ENCODE data around the gene TSPAN17. TPM values are rescaled to one million over a fixed set of nuclear protein-coding genes. Genes with fewer than 3 reads are reported as not detected.

TSPAN17 gene
- total and polyA plus RNA-seq, 2 experiments from 2014 or later, result 11.7 to 52.1 TPM

DNA sequence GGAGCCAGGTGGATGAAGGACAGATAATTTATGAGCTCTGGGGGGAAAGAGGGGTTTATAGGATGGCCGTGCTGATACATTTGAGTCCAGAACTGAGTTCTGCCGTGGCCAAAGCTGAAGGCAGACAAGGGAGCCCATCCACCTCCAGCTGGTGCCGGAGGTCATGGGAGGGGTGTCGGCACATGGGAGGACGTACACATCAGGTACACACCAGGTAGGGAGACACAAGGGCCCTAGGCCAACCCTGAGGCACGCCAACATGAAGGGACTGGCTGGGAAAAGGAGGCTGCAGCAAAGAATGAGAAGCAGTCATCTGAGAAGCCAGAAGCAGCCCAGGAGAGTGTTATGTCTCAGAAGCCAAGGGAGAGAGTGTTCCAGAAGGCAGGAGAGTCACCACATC, 35.3 kb upstream of the TSPAN17 start:
- H3K36me3 Mint-ChIP-seq (ENCODE audit: low read depth), result no peaks in the 10 kb centered on the region
- H3K27me3 Mint-ChIP-seq (ENCODE audit: insufficient read depth, low read depth, poor library complexity), result peaks cover 21% of the 10 kb centered on the region
- H3K9me3 Mint-ChIP-seq, result no peaks in the 10 kb centered on the region
- Histone ChIP-seq H3K27ac (ENCODE audit: low read depth) (no peak overlapping the region), H2AFZ (no peak overlapping the region), H4K20me1 (replicated peaks; ENCODE audit: insufficient read depth) (0 out of 2 replicates have a peak, but pooled peaks cover 10% of the 10 kb centered on the region), H3K36me3 (ENCODE audit: insufficient read depth) (no peaks in the 10 kb centered on the region), H3K4me3 (no peak overlapping the region), H3K9me2 (ENCODE audit: insufficient read depth) (no peaks in the 10 kb centered on the region), H3F3A (replicated peaks; ENCODE audit: low read depth) (0 out of 2 replicates have a peak, but pooled peaks cover 11% of the 10 kb centered on the region), H3K4me2 (0 out of 2 replicates have a peak overlapping the region, but pooled peaks have one; percentile 33), H3K79me2 (replicated peaks; ENCODE audit: insufficient read depth) (no peaks in the 10 kb centered on the region), H3K27me3 (ENCODE audit: insufficient read depth) (peaks cover 5% of the 10 kb centered on the region), H3K4me1 (ENCODE audit: insufficient read depth) (peaks cover 7% of the 10 kb centered on the region; the same call in 1 of the 2 replicates)
- no peak for DNase-seq (ENCODE audit: low spot score)
- H3K4me1 Mint-ChIP-seq, result peaks cover 25% of the 10 kb centered on the region
- H3K4me3 Mint-ChIP-seq, result no peak overlapping the region; the same call in 2 of the 3 replicates
- no peak for TF ChIP-seq STAT1 (IDR thresholded peaks at IDR 0.05; ENCODE audit: unreplicated experiment)
- TF ChIP-seq ZNF114 (CRISPR knock-in tag; IDR thresholded peaks at IDR 0.05), result no peak
- TF ChIP-seq EZH2phosphoT487 (IDR thresholded peaks at IDR 0.05; ENCODE audit: unreplicated experiment), result no peak
- TF ChIP-seq, protein P1, sequence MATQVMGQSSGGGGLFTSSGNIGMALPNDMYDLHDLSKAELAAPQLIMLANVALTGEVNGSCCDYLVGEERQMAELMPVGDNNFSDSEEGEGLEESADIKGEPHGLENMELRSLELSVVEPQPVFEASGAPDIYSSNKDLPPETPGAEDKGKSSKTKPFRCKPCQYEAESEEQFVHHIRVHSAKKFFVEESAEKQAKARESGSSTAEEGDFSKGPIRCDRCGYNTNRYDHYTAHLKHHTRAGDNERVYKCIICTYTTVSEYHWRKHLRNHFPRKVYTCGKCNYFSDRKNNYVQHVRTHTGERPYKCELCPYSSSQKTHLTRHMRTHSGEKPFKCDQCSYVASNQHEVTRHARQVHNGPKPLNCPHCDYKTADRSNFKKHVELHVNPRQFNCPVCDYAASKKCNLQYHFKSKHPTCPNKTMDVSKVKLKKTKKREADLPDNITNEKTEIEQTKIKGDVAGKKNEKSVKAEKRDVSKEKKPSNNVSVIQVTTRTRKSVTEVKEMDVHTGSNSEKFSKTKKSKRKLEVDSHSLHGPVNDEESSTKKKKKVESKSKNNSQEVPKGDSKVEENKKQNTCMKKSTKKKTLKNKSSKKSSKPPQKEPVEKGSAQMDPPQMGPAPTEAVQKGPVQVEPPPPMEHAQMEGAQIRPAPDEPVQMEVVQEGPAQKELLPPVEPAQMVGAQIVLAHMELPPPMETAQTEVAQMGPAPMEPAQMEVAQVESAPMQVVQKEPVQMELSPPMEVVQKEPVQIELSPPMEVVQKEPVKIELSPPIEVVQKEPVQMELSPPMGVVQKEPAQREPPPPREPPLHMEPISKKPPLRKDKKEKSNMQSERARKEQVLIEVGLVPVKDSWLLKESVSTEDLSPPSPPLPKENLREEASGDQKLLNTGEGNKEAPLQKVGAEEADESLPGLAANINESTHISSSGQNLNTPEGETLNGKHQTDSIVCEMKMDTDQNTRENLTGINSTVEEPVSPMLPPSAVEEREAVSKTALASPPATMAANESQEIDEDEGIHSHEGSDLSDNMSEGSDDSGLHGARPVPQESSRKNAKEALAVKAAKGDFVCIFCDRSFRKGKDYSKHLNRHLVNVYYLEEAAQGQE (IDR thresholded peaks at IDR 0.05; ENCODE audit: unreplicated experiment), result no peak
- TF ChIP-seq, protein P2, sequence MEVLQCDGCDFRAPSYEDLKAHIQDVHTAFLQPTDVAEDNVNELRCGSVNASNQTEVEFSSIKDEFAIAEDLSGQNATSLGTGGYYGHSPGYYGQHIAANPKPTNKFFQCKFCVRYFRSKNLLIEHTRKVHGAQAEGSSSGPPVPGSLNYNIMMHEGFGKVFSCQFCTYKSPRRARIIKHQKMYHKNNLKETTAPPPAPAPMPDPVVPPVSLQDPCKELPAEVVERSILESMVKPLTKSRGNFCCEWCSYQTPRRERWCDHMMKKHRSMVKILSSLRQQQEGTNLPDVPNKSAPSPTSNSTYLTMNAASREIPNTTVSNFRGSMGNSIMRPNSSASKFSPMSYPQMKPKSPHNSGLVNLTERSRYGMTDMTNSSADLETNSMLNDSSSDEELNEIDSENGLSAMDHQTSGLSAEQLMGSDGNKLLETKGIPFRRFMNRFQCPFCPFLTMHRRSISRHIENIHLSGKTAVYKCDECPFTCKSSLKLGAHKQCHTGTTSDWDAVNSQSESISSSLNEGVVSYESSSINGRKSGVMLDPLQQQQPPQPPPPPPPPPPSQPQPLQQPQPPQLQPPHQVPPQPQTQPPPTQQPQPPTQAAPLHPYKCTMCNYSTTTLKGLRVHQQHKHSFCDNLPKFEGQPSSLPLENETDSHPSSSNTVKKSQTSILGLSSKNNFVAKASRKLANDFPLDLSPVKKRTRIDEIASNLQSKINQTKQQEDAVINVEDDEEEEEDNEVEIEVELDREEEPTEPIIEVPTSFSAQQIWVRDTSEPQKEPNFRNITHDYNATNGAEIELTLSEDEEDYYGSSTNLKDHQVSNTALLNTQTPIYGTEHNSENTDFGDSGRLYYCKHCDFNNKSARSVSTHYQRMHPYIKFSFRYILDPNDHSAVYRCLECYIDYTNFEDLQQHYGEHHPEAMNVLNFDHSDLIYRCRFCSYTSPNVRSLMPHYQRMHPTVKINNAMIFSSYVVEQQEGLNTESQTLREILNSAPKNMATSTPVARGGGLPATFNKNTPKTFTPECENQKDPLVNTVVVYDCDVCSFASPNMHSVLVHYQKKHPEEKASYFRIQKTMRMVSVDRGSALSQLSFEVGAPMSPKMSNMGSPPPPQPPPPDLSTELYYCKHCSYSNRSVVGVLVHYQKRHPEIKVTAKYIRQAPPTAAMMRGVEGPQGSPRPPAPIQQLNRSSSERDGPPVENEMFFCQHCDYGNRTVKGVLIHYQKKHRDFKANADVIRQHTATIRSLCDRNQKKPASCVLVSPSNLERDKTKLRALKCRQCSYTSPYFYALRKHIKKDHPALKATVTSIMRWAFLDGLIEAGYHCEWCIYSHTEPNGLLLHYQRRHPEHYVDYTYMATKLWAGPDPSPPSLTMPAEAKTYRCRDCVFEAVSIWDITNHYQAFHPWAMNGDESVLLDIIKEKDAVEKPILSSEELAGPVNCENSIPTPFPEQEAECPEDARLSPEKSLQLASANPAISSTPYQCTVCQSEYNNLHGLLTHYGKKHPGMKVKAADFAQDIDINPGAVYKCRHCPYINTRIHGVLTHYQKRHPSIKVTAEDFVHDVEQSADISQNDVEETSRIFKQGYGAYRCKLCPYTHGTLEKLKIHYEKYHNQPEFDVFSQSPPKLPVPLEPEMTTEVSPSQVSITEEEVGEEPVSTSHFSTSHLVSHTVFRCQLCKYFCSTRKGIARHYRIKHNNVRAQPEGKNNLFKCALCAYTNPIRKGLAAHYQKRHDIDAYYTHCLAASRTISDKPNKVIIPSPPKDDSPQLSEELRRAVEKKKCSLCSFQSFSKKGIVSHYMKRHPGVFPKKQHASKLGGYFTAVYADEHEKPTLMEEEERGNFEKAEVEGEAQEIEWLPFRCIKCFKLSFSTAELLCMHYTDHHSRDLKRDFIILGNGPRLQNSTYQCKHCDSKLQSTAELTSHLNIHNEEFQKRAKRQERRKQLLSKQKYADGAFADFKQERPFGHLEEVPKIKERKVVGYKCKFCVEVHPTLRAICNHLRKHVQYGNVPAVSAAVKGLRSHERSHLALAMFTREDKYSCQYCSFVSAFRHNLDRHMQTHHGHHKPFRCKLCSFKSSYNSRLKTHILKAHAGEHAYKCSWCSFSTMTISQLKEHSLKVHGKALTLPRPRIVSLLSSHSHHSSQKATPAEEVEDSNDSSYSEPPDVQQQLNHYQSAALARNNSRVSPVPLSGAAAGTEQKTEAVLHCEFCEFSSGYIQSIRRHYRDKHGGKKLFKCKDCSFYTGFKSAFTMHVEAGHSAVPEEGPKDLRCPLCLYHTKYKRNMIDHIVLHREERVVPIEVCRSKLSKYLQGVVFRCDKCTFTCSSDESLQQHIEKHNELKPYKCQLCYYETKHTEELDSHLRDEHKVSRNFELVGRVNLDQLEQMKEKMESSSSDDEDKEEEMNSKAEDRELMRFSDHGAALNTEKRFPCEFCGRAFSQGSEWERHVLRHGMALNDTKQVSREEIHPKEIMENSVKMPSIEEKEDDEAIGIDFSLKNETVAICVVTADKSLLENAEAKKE (CRISPR knock-in tag; IDR thresholded peaks at IDR 0.05), result no peak
- no peak for TF ChIP-seq POLR2AphosphoS5 (IDR thresholded peaks at IDR 0.05; ENCODE audit: low read depth)
- TF ChIP-seq JUNB (IDR thresholded peaks at IDR 0.05; ENCODE audit: unreplicated experiment), result no peak
- no peak for TF ChIP-seq ZNF331 (CRISPR knock-in tag; IDR thresholded peaks at IDR 0.05; ENCODE audit: low read depth)
- TF ChIP-seq, protein P3, sequence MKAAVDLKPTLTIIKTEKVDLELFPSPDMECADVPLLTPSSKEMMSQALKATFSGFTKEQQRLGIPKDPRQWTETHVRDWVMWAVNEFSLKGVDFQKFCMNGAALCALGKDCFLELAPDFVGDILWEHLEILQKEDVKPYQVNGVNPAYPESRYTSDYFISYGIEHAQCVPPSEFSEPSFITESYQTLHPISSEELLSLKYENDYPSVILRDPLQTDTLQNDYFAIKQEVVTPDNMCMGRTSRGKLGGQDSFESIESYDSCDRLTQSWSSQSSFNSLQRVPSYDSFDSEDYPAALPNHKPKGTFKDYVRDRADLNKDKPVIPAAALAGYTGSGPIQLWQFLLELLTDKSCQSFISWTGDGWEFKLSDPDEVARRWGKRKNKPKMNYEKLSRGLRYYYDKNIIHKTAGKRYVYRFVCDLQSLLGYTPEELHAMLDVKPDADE (IDR thresholded peaks at IDR 0.05), result no peak
- no peak for TF ChIP-seq CREB1 (CRISPR knock-in tag; IDR thresholded peaks at IDR 0.05; ENCODE audit: low read depth)
- TF ChIP-seq NANOG (IDR thresholded peaks at IDR 0.05; ENCODE audit: borderline replicate concordance), result no peak
- TF ChIP-seq, protein P4, sequence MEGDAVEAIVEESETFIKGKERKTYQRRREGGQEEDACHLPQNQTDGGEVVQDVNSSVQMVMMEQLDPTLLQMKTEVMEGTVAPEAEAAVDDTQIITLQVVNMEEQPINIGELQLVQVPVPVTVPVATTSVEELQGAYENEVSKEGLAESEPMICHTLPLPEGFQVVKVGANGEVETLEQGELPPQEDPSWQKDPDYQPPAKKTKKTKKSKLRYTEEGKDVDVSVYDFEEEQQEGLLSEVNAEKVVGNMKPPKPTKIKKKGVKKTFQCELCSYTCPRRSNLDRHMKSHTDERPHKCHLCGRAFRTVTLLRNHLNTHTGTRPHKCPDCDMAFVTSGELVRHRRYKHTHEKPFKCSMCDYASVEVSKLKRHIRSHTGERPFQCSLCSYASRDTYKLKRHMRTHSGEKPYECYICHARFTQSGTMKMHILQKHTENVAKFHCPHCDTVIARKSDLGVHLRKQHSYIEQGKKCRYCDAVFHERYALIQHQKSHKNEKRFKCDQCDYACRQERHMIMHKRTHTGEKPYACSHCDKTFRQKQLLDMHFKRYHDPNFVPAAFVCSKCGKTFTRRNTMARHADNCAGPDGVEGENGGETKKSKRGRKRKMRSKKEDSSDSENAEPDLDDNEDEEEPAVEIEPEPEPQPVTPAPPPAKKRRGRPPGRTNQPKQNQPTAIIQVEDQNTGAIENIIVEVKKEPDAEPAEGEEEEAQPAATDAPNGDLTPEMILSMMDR (conservative IDR thresholded peaks at IDR 0.05; ENCODE audit: low read depth in 2 of 2), result no peak
- ATAC-seq, result no peak
- H3K27ac Mint-ChIP-seq, result no peak overlapping the region
